ENCODE results near the gene NPSR1. TPM values are rescaled to one million over a fixed set of nuclear protein-coding genes. Genes with fewer than 3 reads are reported as not detected.
"Not testable (repeated sequence)": the region's sequence is repeated elsewhere in the genome, so short reads cannot be mapped to it uniquely, and the experiment has no call there.

The NPSR1 gene
- total RNA-seq, 1 donor from 2014 or later, result not detected

DNA sequence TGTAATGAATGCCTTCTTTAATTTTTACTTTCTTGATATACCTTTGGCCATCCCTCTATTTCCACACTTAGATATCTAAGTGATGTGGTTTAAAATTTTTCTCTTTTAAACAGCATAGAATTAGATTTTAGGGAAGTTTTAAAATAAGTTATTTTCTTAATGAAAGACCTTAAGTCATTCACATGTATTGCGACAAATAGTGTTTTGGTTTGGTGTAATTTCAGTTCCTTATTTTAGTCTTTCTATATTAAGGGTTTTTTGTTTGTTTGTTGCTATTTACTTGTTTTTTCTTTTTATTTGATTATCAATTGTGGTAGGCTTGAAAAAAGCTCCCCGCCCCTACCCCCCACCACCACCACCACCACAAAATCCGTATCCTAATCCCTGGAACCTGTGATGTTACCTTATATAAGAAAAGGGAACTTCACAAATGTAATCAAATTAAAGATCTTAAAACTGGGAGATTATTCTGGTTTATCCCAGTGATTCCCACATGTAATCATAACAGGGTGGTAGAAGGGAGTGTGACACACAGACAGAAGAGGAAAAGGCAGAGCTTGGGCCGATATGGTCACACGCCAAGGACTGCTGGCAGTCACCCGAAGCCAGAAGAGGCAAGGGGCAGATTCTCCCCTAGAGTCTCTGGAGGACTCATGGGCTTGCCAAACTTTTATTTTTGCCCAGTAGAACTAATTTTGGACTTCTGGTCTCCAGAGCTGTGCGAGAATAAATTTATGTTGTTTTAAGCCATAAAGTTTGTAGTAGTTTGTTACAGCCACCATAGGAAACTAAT is 149.7 kb downstream of the NPSR1 start:
- intact Hi-C loops (cut with micrococcal nuclease), result no loop called here
- no peak for DNase-seq
- Mint-ChIP-seq H3K4me1 (no peaks in the 10 kb centered on the region), H3K9me3 (no peaks in the 10 kb centered on the region), H3K27ac (no peak overlapping the region), H3K4me3 (no peak overlapping the region), H3K27me3 (no peaks in the 10 kb centered on the region), H3K36me3 (ENCODE audit: low read depth) (no peaks in the 10 kb centered on the region)

DNA sequence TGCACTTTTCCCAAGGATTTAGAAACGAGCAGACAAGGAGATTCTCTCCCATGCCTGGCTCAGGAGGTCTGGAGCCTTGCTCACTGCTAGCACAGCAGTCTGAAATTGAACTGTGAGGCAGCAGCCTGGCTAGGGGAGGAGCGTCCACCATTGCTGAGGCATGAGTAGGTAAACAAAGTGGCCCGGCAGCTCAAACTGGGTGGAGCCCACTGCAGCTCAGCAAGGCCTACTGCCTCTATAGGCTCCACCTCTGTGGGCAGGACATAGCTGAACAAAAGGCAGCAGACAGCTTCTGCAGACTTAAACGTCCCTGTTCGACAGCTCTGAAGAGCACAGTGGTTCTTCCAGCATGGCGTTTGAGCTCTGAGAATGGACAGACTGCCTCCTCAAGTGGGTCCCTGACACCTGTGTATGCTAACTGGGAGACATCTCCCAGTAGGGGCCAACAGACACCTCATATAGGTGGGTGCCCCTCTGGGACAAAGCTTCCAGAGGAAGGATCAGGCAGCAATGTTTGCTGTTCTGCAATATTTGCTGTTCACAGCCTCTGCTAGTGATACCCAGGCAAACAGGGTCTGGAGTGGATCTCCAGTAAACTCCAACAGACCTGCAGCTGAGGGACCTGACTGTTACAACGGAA is 156.3 kb downstream of the NPSR1 start:
- H3K4me1 Mint-ChIP-seq; H3K4me3 Mint-ChIP-seq; H3K36me3 Mint-ChIP-seq (ENCODE audit: low read depth); intact Hi-C loops (cut with micrococcal nuclease); H3K9me3 Mint-ChIP-seq; H3K27me3 Mint-ChIP-seq; DNase-seq; H3K27ac Mint-ChIP-seq: not testable (repeated sequence)

DNA sequence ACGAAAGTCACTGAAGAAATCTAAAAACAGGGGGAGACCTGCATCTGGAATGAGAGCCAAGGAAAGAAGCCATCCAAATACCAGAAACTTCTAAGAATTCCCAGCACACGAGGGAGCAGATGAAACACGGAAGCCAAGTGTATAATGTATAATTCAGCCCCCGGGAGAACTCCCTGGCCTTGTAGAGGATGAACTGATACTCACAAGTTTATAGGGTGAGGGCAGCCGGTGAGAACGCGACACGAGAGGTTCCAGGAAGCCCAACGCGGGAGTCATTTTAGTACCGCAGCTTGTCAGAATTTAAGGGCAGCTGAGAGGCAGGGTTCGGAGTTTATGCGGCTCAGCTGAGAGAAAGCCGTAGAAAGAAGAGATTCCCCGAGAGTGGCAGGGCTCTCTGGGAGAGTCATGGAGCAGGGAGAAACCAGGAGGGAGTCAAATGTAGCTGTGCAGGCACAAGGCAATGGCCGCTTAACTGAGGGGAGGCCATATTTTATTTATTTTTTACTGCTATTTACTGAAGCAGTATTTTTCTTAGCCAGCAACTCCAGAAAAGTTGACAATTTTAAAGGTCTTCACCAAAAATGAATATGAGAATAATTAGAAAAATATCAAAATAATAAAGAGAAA is 164.0 kb downstream of the NPSR1 start:
- H3K4me1 Mint-ChIP-seq, result no peaks in the 10 kb centered on the region
- peak; percentile 40 for DNase-seq
- intact Hi-C loops (cut with micrococcal nuclease), result loop anchor here (2.0 to 10.0 kb wide), 2 partner anchors 173 to 215 kb away; partner anchors contain the start of gene DPY19L1

DNA sequence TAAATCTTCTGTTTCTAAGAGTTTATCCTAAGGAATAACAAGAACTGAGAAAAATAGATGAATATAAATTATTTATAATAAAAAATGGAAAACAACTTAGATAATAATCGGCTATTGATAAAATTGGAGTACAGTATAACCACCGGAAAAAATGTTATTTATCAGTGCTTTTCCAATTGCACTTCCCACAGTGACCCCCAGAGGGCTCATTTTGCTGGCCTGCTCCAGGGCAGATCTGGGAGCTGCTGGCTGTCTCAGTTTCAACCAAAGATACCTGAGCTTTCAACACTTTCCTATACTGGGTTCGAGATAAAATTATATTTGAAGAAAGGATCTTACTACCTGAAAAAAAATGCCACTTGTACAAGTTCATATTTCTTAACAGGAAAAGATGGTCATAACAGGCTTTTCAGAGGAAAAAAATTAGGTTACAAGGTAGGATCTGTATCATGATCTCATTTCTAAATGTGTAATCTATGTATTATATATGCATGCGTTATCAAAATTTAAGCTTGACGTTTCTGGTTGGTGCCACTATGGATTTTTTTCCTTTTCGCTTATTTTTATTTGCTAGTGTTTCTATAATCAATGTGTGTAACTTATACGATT is 165.7 kb downstream of the NPSR1 start:
- Mint-ChIP-seq H3K9me3 (no peaks in the 10 kb centered on the region), H3K4me3 (no peak overlapping the region), H3K27ac (no peak overlapping the region), H3K27me3 (no peaks in the 10 kb centered on the region), H3K36me3 (ENCODE audit: low read depth) (no peaks in the 10 kb centered on the region), H3K4me1 (no peaks in the 10 kb centered on the region)
- intact Hi-C loops (cut with micrococcal nuclease), result loop anchor here (2.0 to 10.0 kb wide), 2 partner anchors 171 to 213 kb away; partner anchors contain the start of gene DPY19L1
- peak; percentile 82 for DNase-seq

More for the DNA sequence above, 164.0 kb downstream of the NPSR1 start:
- Mint-ChIP-seq H3K27me3 (no peaks in the 10 kb centered on the region), H3K27ac (no peak overlapping the region), H3K4me3 (no peak overlapping the region), H3K36me3 (ENCODE audit: low read depth) (no peaks in the 10 kb centered on the region), H3K9me3 (no peaks in the 10 kb centered on the region)

DNA sequence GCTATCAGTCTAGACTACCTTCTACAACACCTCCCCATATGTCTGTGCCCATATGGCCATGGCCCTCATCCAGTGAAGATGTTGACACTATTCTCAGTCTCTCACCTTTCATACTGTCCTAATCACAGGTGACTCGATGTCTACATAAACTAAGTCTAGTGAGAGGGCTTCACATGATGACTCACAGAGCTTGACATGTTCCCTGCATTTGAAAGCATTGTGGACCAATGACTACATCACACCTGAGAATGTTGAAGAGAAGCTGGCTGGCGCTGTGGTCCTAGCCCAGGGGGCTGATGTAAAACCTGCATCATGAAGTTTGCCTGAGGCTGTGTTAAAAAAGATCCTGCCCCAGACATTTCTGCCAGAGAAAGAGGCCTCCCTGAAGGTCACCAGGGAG is 167.2 kb downstream of the NPSR1 start:
- H3K36me3 Mint-ChIP-seq (ENCODE audit: low read depth), result no peaks in the 10 kb centered on the region

DNA sequence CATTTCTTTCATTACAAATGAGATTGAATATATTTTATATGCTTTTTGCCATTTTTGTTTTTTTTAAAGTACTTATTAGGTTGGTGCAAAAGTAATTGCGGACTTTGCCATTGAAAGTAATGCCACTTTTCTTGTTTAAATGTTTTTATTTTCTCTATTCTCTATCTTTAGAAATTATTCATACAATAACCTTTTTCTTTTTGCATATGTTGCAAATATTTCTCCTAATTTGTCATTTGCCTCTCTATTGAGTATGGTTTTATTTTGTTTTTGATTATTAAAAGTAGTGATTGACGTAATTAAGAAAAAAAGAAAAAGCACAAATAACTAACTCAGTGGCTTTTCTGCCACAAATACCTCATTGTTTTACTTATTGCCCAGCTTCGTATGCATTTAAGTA is 172.4 kb downstream of the NPSR1 start:
- Mint-ChIP-seq H3K36me3 (ENCODE audit: low read depth) (no peaks in the 10 kb centered on the region), H3K4me3 (no peak overlapping the region), H3K27ac (no peak overlapping the region), H3K9me3 (no peaks in the 10 kb centered on the region), H3K4me1 (no peaks in the 10 kb centered on the region), H3K27me3 (no peaks in the 10 kb centered on the region)
- no peak for DNase-seq
- intact Hi-C loops (cut with micrococcal nuclease), result no loop called here

More for the DNA sequence above, 167.2 kb downstream of the NPSR1 start:
- no peak overlapping the region for H3K27ac Mint-ChIP-seq
- H3K4me3 Mint-ChIP-seq, result no peak overlapping the region
- no peaks in the 10 kb centered on the region for H3K27me3 Mint-ChIP-seq
- intact Hi-C loops (cut with micrococcal nuclease), result loop anchor here (10.0 kb wide), 1 partner anchor 170 kb away; no protein-coding TSS in a partner anchor
- no peaks in the 10 kb centered on the region for H3K9me3 Mint-ChIP-seq
- no peaks in the 10 kb centered on the region for H3K4me1 Mint-ChIP-seq
- DNase-seq, result no peak

DNA sequence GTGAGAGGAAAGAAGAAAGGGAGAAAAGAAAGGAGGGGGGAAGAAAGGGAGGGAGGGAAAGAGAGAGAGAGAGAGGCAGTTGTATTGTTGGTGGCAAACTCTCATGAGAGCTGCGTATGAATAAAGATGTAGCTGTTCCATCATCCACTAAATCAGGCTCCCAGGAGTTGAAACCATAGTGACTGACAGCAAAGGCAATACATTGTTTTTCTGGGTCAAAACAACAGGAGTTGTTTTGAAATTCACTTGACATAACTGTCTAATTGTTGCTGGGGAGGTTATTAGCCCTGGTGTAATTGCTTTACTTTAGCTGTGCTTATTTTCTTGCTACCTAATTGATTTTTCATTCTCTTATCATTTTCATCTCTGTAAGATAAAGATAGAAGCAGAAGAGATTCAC is 173.4 kb downstream of the NPSR1 start:
- no peak overlapping the region for H3K27ac Mint-ChIP-seq
- H3K4me1 Mint-ChIP-seq, result no peaks in the 10 kb centered on the region
- DNase-seq, result no peak
- H3K36me3 Mint-ChIP-seq (ENCODE audit: low read depth), result no peaks in the 10 kb centered on the region
- no peaks in the 10 kb centered on the region for H3K27me3 Mint-ChIP-seq
- no peak overlapping the region for H3K4me3 Mint-ChIP-seq
- H3K9me3 Mint-ChIP-seq, result no peaks in the 10 kb centered on the region
- intact Hi-C loops (cut with micrococcal nuclease), result no loop called here

DNA sequence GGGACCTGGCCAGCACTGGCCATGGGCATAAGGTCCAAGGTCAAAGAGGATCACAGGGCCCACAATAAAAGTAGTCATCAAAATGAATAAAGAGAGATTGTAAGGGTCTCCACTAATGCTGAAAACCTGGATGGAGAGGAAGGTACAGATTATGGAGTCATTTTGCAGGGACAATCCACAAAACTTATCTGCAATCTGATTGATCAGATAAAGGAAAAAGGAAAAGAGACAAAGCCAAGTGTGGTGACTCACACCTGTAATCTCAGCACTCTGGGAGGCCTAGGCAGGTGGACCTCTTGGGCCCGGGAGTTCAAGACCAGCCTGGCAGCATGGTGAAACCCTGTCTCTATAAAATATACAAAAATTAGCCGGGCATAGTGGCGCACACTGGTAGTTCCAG is 174.0 kb downstream of the NPSR1 start:
- no peak overlapping the region for H3K27ac Mint-ChIP-seq
- H3K4me1 Mint-ChIP-seq, result no peaks in the 10 kb centered on the region
- H3K9me3 Mint-ChIP-seq, result no peaks in the 10 kb centered on the region
- no peak for DNase-seq
- no peak overlapping the region for H3K4me3 Mint-ChIP-seq
- no peaks in the 10 kb centered on the region for H3K36me3 Mint-ChIP-seq (ENCODE audit: low read depth)
- intact Hi-C loops (cut with micrococcal nuclease), result no loop called here
- H3K27me3 Mint-ChIP-seq, result no peaks in the 10 kb centered on the region

DNA sequence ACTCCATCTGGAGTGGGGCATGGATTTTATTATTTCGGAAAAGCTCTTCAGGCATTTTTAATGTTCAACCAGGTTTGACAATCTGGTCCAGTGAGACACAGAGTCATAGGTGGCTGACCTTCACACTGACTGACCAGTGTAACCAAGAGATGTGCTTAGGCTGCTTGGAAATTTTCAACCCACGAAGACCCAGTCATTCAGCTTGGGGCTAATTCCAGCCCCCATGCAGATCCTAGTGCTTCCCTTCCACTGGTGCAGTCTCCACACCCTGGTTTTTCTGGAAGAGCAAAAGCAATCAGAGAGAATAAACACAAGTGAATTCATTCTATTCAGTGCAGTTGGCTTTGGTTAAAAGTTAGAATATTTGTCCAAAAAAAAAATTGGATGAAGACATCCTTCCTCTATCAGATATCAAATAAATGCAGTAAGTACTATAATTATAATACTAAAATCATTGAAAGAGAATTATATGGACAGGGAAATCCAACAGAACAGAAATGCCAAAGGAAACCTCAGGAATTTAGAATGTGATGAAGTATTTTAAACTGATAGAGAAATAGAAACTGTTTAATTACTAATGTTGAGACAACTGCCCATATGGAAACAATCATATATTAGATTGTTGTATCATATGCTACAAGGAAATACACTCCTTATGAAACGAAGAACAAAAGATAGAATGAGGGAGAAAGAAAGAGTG is 178.0 kb downstream of the NPSR1 start:
- no peak for DNase-seq
- Mint-ChIP-seq H3K36me3 (ENCODE audit: low read depth) (no peaks in the 10 kb centered on the region), H3K27ac (no peak overlapping the region), H3K27me3 (no peaks in the 10 kb centered on the region), H3K9me3 (no peaks in the 10 kb centered on the region), H3K4me3 (no peak overlapping the region), H3K4me1 (no peaks in the 10 kb centered on the region)
- intact Hi-C loops (cut with micrococcal nuclease), result no loop called here

DNA sequence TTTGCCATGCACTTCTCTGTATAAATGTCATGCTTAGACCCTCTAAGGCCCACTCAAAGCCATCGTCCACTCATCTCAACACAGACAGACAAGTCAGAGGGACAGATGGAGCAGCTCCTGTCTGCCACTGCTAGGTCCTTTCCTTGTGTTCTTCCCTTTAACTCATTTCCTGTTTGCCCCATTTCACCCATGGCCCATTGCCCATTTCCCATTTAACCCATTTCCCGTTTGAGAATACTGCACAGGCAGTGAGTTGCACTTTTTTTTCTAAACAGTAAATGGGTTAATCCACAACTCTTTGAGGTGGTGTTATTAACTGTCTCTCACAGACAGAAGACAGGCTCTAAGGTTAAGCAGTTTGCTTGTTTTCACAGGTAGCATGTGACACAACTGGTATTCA is 179.3 kb downstream of the NPSR1 start:
- Mint-ChIP-seq H3K36me3 (ENCODE audit: low read depth) (no peaks in the 10 kb centered on the region), H3K4me1 (no peaks in the 10 kb centered on the region), H3K9me3 (no peaks in the 10 kb centered on the region), H3K4me3 (no peak overlapping the region), H3K27ac (no peak overlapping the region), H3K27me3 (no peaks in the 10 kb centered on the region)
- no peak for DNase-seq
- intact Hi-C loops (cut with micrococcal nuclease), result no loop called here

DNA sequence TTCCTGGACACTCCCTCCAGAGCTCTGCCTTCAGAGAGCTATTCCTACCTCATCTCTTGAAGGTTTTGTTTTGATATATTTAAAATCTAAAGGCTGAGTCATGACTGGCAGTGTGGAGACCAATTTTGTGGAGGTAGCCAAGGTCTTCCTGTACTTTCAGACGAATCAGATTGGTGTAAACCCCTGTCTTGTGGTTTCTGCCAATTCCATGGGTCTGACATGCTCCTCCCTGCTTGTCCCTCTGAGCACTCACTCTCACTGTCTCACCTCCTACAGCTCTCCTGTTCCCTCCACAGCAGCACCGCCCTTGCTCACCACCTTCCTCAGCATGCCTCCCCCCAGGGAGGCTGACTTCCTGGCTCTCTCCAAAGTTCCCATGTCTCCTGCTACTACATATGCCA is 179.8 kb downstream of the NPSR1 start:
- H3K36me3 Mint-ChIP-seq (ENCODE audit: low read depth), result no peaks in the 10 kb centered on the region
- H3K4me3 Mint-ChIP-seq, result no peak overlapping the region
- H3K9me3 Mint-ChIP-seq, result no peaks in the 10 kb centered on the region
- intact Hi-C loops (cut with micrococcal nuclease), result no loop called here
- no peak for DNase-seq
- no peak overlapping the region for H3K27ac Mint-ChIP-seq
- H3K27me3 Mint-ChIP-seq, result no peaks in the 10 kb centered on the region
- no peaks in the 10 kb centered on the region for H3K4me1 Mint-ChIP-seq

DNA sequence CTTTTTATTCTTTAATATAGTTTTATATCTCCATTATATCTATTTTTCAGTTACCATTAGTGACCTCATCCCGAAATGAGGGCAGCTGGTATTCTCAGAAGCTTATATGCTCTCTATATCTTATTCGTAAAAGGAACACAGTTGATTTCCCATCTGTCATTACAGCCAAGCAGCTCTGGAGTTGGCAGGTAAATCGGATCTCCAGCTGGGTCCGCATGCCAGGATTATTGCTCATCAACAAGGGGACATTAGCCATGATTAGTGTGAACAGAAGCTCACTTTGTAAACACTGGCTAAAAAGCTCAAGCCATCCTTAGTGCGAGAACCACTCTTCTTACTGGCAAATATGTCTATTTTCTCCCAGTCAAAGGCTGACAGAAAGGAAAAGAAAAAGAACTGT is 180.3 kb downstream of the NPSR1 start:
- Mint-ChIP-seq H3K27ac (no peak overlapping the region), H3K27me3 (no peaks in the 10 kb centered on the region), H3K36me3 (ENCODE audit: low read depth) (no peaks in the 10 kb centered on the region), H3K4me1 (no peaks in the 10 kb centered on the region), H3K9me3 (no peaks in the 10 kb centered on the region), H3K4me3 (no peak overlapping the region)
- DNase-seq, result no peak
- intact Hi-C loops (cut with micrococcal nuclease), result no loop called here

DNA sequence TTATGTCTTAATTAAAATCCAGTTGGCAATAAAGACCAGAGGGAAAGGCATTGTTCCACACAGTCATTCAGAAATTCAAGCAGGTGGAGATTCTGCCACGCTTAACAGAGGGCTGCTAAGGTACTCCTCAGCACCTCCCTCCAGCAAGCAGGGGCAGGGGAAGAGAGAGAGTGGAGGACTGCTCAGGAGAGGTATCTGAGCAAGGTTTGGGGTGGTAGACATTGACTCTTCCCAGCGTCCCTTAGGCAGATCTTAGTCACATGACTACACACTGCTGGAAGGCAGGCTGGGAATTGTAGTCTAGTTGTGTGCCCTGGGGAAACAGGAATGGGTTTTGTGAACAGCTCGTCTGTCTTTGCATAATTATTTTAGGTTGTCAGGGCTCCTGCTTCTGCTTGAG is 181.6 kb downstream of the NPSR1 start:
- no peak overlapping the region for H3K4me3 Mint-ChIP-seq
- intact Hi-C loops (cut with micrococcal nuclease), result no loop called here
- H3K9me3 Mint-ChIP-seq, result no peaks in the 10 kb centered on the region
- no peak overlapping the region for H3K27ac Mint-ChIP-seq
- H3K36me3 Mint-ChIP-seq (ENCODE audit: low read depth), result no peaks in the 10 kb centered on the region
- DNase-seq, result no peak
- no peaks in the 10 kb centered on the region for H3K4me1 Mint-ChIP-seq
- H3K27me3 Mint-ChIP-seq, result no peaks in the 10 kb centered on the region
